Panc1 (cell line): ENCODE measurements around the gene INF2. TPM values are rescaled to one million over a fixed set of nuclear protein-coding genes. Genes with fewer than 3 reads are reported as not detected.

ENCODE experiments used
- ATAC-seq: fragments of 200-7000 bp; cut with Tn5 transposase; 2 replicates; pipeline ENCODE4 v1.9.1; 2020; ENCODE audit warnings: mild to moderate bottlenecking, moderate library complexity
- BruUV-seq: library from RNA; stranded (reverse); fragments of 400-500 nt; replicated peaks from 2 replicates; lab custom pipeline; 2021; lab: Mats Ljungman, UMichigan
- CTCF ChIA-PET: fragments of 300-600 bp; sonication (Branson Sonifier 250); formaldehyde crosslinking; loops from one replicate; lab custom pipeline; 2022; ENCODE audit warnings: antibody characterized with exemption; lab: Charles Lee
- POLR2A ChIA-PET: fragments of 300-600 bp; sonication (Branson Sonifier 250); formaldehyde crosslinking; loops from one replicate; lab custom pipeline; 2022; ENCODE audit warnings: antibody characterized with exemption; lab: Charles Lee
- DNase-seq: peaks from one replicate; pipeline ENCODE4 v3.0.0-alpha.2; 2010; ENCODE audit warnings: low read depth, low spot score
- H3K27ac ChIP-seq: 2 replicates; pipeline ENCODE4 v1.5.1; 2011; ENCODE audit warnings: mild to moderate bottlenecking, low read length, inconsistent platforms
- H3K27me3 ChIP-seq: fragments of 200-500 bp; sonication (Bioruptor generic); 2 replicates; pipeline ENCODE4 v1.6.0; 2014; ENCODE audit warnings: low read length, inconsistent platforms; ENCODE audit not compliant: control insufficient read depth, insufficient read depth
- H3K36me3 ChIP-seq: fragments of 200-500 bp; sonication (Bioruptor generic); 2 replicates; pipeline ENCODE4 v1.5.1; 2014; ENCODE audit warnings: inconsistent platforms, mild to moderate bottlenecking, low read length, moderate library complexity; ENCODE audit not compliant: control insufficient read depth, insufficient read depth
- H3K4me1 ChIP-seq: 2 replicates; pipeline ENCODE4 v1.5.1; 2011; ENCODE audit warnings: inconsistent platforms, mild to moderate bottlenecking, low read length, moderate library complexity; ENCODE audit not compliant: control insufficient read depth, insufficient read depth
- H3K4me3 ChIP-seq, 2 experiments: 2 replicates each; pipeline ENCODE4 v1.5.1; 2011 to 2012; ENCODE audit warnings: low read depth in 2 of 2, low read length in 2 of 2, mild to moderate bottlenecking in 2 of 2, inconsistent platforms in 1 of 2, moderate library complexity in 1 of 2
- H3K9me3 ChIP-seq: fragments of 200-500 bp; sonication (Bioruptor generic); 2 replicates; pipeline ENCODE4 v1.5.1; 2014; ENCODE audit warnings: low read depth, mild to moderate bottlenecking, inconsistent platforms, low read length, moderate library complexity; ENCODE audit not compliant: control insufficient read depth, insufficient read depth
- CTCF ChIP-seq: fragments of 450-650 bp; IDR thresholded peaks from 2 replicates; pipeline ENCODE4 v1.5.1; 2017; ENCODE audit warnings: mild to moderate bottlenecking
- POLR2AphosphoS5 ChIP-seq: IDR thresholded peaks from 2 replicates; pipeline ENCODE4 v1.6.1; 2012; ENCODE audit warnings: mild to moderate bottlenecking, low read depth, low read length, moderate library complexity
- REST ChIP-seq, 2 experiments: IDR thresholded peaks; 2 replicates each; pipeline ENCODE4 v1.6.1; 2011 to 2012; ENCODE audit warnings: low read depth in 2 of 2, control low read depth in 1 of 2, low read length in 1 of 2, mild to moderate bottlenecking in 1 of 2, moderate library complexity in 1 of 2; ENCODE audit not compliant: insufficient read depth in 1 of 2
- SIN3A ChIP-seq: IDR thresholded peaks from 2 replicates; pipeline ENCODE4 v1.6.1; 2012; ENCODE audit warnings: low read depth, mild to moderate bottlenecking, low read length, moderate library complexity, borderline replicate concordance; ENCODE audit not compliant: insufficient read depth
- TCF7L2 ChIP-seq: IDR thresholded peaks from 2 replicates; pipeline ENCODE4 v1.6.1; 2011; ENCODE audit warnings: mild to moderate bottlenecking, low read depth, low read length, inconsistent platforms
- in situ Hi-C: cut with HindIII; loops from 2 replicates; pipeline ENCODE4 v1.10.0; 2016; ENCODE audit warnings: low sequenced_read_pairs, low pct_unique_long_range_greater_than_20kb
- intact Hi-C: fragments of 100-400 bp; cut with micrococcal nuclease; formaldehyde crosslinking; loops from one replicate; pipeline ENCODE4 v1.10.0; 2022; ENCODE audit not compliant: unreplicated experiment
- total RNA-seq: library from RNA; stranded (reverse); gene quantifications from one replicate; pipeline ENCODE4 v1.2.1, GENCODE V29; 2021; ENCODE audit not compliant: unreplicated experiment

The INF2 gene
- total RNA-seq, 1 experiment from 2014 or later = 195 TPM

GRCh38 chr14:104724407-104724980 lies 35.1 kb downstream of the INF2 start:
- H3K36me3 ChIP-seq = no peaks in the 10 kb centered on the region
- POLR2A ChIA-PET = no interaction called here
- in situ Hi-C loops (no loop called here), intact Hi-C loops (no loop called here)
- peak overlapping the region; percentile 59 for H3K27ac ChIP-seq
- peak overlapping the region; percentile 42 to 50 for H3K4me3 ChIP-seq
- H3K27me3 ChIP-seq = no peaks in the 10 kb centered on the region
- TF ChIP-seq REST (IDR thresholded peaks at IDR 0.05; ENCODE audit: insufficient read depth in 1 of 2, low read depth in 2 of 2, low read length in 1 of 2) = no peak
- peak; percentile 13; the same call in 1 of the 2 replicates for TF ChIP-seq POLR2AphosphoS5
- CTCF ChIA-PET = interaction anchor here (1.2 kb wide), 1 partner anchor 28 kb away, joined by 4 read pairs; the partner anchor contains the start of gene SIVA1
- ATAC-seq (peak; percentile 10), DNase-seq (no peak)
- no TSS peak for BruUV-seq
- H3K9me3 ChIP-seq = no peaks in the 10 kb centered on the region
- H3K4me1 ChIP-seq = peaks cover 33% of the 10 kb centered on the region

GRCh38 chr14:104724981-104725771 lies 35.8 kb downstream of the INF2 start:
- BruUV-seq = no TSS peak
- TF ChIP-seq POLR2AphosphoS5 (peak; percentile 50; the same call in 1 of the 2 replicates), TCF7L2 (no peak), REST (IDR thresholded peaks at IDR 0.05; ENCODE audit: insufficient read depth in 1 of 2, low read depth in 2 of 2, low read length in 1 of 2) (no peak), CTCF (peak; percentile 70), SIN3A (no peak)
- POLR2A ChIA-PET = no interaction called here
- Histone ChIP-seq H3K4me3 (peak overlapping the region; percentile 42 to 50), H3K36me3 (no peaks in the 10 kb centered on the region), H3K9me3 (no peaks in the 10 kb centered on the region), H3K27me3 (no peaks in the 10 kb centered on the region), H3K4me1 (peaks cover 33% of the 10 kb centered on the region), H3K27ac (peak overlapping the region; percentile 59)
- DNase-seq (no peak), ATAC-seq (peak; percentile 50)
- in situ Hi-C loops (no loop called here), intact Hi-C loops (no loop called here)
- CTCF ChIA-PET = interaction anchor here (1.2 kb wide), 1 partner anchor 27 kb away, joined by 4 read pairs; the partner anchor contains the start of gene SIVA1
